ENCODE measurements around the gene TBL1XR1.

- TF ChIP-seq CTCF (conservative IDR thresholded peaks at IDR 0.05; ENCODE audit: low read depth, low read length) (no peak), EZH2 (IDR thresholded peaks at IDR 0.05; ENCODE audit: low read length, unreplicated experiment) (no peak)
These were observed 140.4 kb downstream of the TBL1XR1 start for GRCh38 chr3:177056927-177057326.

All from PC-3 (cell line).